Activated CD4-positive, CD25-positive, alpha-beta regulatory T cell treated with anti-CD3 and anti-CD28 coated beads, Interleukin-2, amount 50 U/mL, for 72 hours (primary cell): ENCODE results near the gene SLC22A16.
"Not testable (repeated sequence)": the region's sequence is repeated elsewhere in the genome, so short reads cannot be mapped to it uniquely, and the experiment has no call there.

Experiments
- DNase-seq: peaks from one replicate; pipeline ENCODE4 v3.0.0; 2021

Gene SLC22A16

GRCh38 chr6:110488606-110489190 lies 12.3 kb upstream of the SLC22A16 start:
- DNase-seq = no peak

GRCh38 chr6:110487968-110488381 lies 11.6 kb upstream of the SLC22A16 start:
- DNase-seq = not testable (repeated sequence)

- no peak for DNase-seq
Observed at GRCh38 chr6:110486756-110487155, 10.3 kb upstream of the SLC22A16 start.

- no peak for DNase-seq
Observed at GRCh38 chr6:110485491-110485890, 9.1 kb upstream of the SLC22A16 start.

- DNase-seq = no peak
Observed at GRCh38 chr6:110484321-110484720, 7.9 kb upstream of the SLC22A16 start.

GRCh38 chr6:110482774-110483400 lies 6.5 kb upstream of the SLC22A16 start:
- DNase-seq = no peak

- DNase-seq = no peak
Observed at GRCh38 chr6:110481081-110481480, 4.7 kb upstream of the SLC22A16 start.

GRCh38 chr6:110475066-110475653 lies 1.3 kb downstream of the SLC22A16 start:
- no peak for DNase-seq

GRCh38 chr6:110474500-110474899 lies 1.9 kb downstream of the SLC22A16 start:
- no peak for DNase-seq

- no peak for DNase-seq
Observed at GRCh38 chr6:110472739-110473138, 3.7 kb downstream of the SLC22A16 start.

GRCh38 chr6:110471726-110472365 lies 4.6 kb downstream of the SLC22A16 start:
- DNase-seq = no peak

GRCh38 chr6:110468731-110469130 lies 7.7 kb downstream of the SLC22A16 start:
- DNase-seq = no peak

GRCh38 chr6:110467566-110468140 lies 8.8 kb downstream of the SLC22A16 start:
- DNase-seq = no peak

GRCh38 chr6:110462884-110463481 lies 13.4 kb downstream of the SLC22A16 start:
- DNase-seq = no peak

GRCh38 chr6:110461376-110461775 lies 15.0 kb downstream of the SLC22A16 start:
- no peak for DNase-seq

- no peak for DNase-seq
Observed at GRCh38 chr6:110459137-110459536, 17.3 kb downstream of the SLC22A16 start.

- DNase-seq = no peak
Observed at GRCh38 chr6:110458476-110458875, 17.9 kb downstream of the SLC22A16 start.

- not testable (repeated sequence) for DNase-seq
Observed at GRCh38 chr6:110457567-110458175, 18.7 kb downstream of the SLC22A16 start.

- DNase-seq = no peak
Observed at GRCh38 chr6:110456694-110457093, 19.7 kb downstream of the SLC22A16 start.

- no peak for DNase-seq
Observed at GRCh38 chr6:110449541-110449895, 26.9 kb downstream of the SLC22A16 start.

GRCh38 chr6:110448846-110449540 lies 27.4 kb downstream of the SLC22A16 start:
- no peak for DNase-seq

GRCh38 chr6:110447761-110448160 lies 28.7 kb downstream of the SLC22A16 start:
- no peak for DNase-seq
